Kidney (tissue), 14 donors: ENCODE results near the gene NOL4L. TPM values are rescaled to one million over a fixed set of nuclear protein-coding genes. Genes with fewer than 3 reads are reported as not detected.
A peak's percentile ranks its signal among the peaks of the same experiment; 100 is the strongest.

ENCODE experiments used
- DNase-seq, 5 donors: peaks; one replicate each; pipeline ENCODE4 v3.0.0-alpha.2; 2013 to 2020
- FAIRE-seq: peaks from 2 replicates; lab custom pipeline; 2012; peaks lifted over from hg19 to GRCh38; lab: Jason Lieb, UNC
- H3K27ac ChIP-seq, 2 donors: one replicate each; pipeline ENCODE4 v1.7.0; 2013; ENCODE audit warnings: low read depth in 2 of 2, low read length in 2 of 2, inconsistent platforms in 1 of 2
- H3K27me3 ChIP-seq: one replicate; pipeline ENCODE4 v1.7.1; 2013; ENCODE audit warnings: low read length, inconsistent platforms; ENCODE audit not compliant: control insufficient read depth, insufficient read depth
- H3K36me3 ChIP-seq, 3 donors: one replicate each; pipeline versions ENCODE4 v1.7.0 to v1.7.1; 2013; ENCODE audit warnings: low read length in 3 of 3, control low read depth in 1 of 3, inconsistent platforms in 1 of 3; ENCODE audit not compliant: insufficient read depth in 3 of 3, control insufficient read depth in 2 of 3
- H3K4me1 ChIP-seq, 3 donors: one replicate each; pipeline versions ENCODE4 v1.7.0 to v1.7.1; 2013; ENCODE audit warnings: low read length in 3 of 3, inconsistent platforms in 1 of 3, low read depth in 1 of 3; ENCODE audit not compliant: control insufficient read depth in 2 of 3, insufficient read depth in 2 of 3
- H3K4me3 ChIP-seq, 3 donors: one replicate each; pipeline versions ENCODE4 v1.7.0 to v1.8.1; 2013; ENCODE audit warnings: low read length in 3 of 3, control low read depth in 1 of 3, inconsistent platforms in 1 of 3
- H3K9ac ChIP-seq, 3 donors: one replicate each; pipeline versions ENCODE4 v1.7.0 to v1.7.1; 2013; ENCODE audit warnings: low read length in 3 of 3, control low read depth in 1 of 3, inconsistent platforms in 1 of 3
- H3K9me3 ChIP-seq, 3 donors: one replicate each; pipeline versions ENCODE4 v1.7.0 to v1.7.1; 2013; ENCODE audit warnings: low read length in 3 of 3, control low read depth in 1 of 3, inconsistent platforms in 1 of 3; ENCODE audit not compliant: control insufficient read depth in 2 of 3, insufficient read depth in 1 of 3
- intact Hi-C: fragments of 100-400 bp; cut with DNase I; formaldehyde crosslinking; loops from one replicate; pipeline ENCODE4 v1.11.1; 2022
- polyA plus RNA-seq: library from polyadenylated mRNA; stranded (reverse); fragments of 350-450 nt; fragmentation: Illumina TruSeq; extraction: RNeasy Lipid Tissue Mini Kit (QIAGEN cat#74804); gene quantifications from one replicate; pipeline ENCODE4 v1.2.3, GENCODE V29; 2014; ENCODE audit warnings: low read depth, low replicate concordance; ENCODE audit not compliant: insufficient read depth
- total RNA-seq: library from RNA; stranded (reverse); fragmentation: NEBNext Ultra II Directional; extraction: Animal tissue kit (Norgen Biotek cat#: 25700); gene quantifications from one replicate; pipeline ENCODE4 v1.2.1, GENCODE V29; 2021
- TF ChIP-seq, protein P1 (sequence below): IDR thresholded peaks from 3 replicates; pipeline ENCODE4 v1.5.1; 2012; ENCODE audit warnings: mild to moderate bottlenecking, moderate library complexity, borderline replicate concordance; ENCODE audit not compliant: insufficient read depth; ENCODE audit errors: extremely low read depth
- donor health status: control.
- donor health status: control.
- donor health status: control.
- donor health status: control.
- donor health status: control.
- donor health status: DM: yes; HTN: yes; CAD: no.
- donor health status: Normal renal cell carcinoma (clear cell type).

The NOL4L gene
- total and polyA plus RNA-seq, 2 donors from 2014 or later = 14.1 to 19.4 TPM

DNA sequence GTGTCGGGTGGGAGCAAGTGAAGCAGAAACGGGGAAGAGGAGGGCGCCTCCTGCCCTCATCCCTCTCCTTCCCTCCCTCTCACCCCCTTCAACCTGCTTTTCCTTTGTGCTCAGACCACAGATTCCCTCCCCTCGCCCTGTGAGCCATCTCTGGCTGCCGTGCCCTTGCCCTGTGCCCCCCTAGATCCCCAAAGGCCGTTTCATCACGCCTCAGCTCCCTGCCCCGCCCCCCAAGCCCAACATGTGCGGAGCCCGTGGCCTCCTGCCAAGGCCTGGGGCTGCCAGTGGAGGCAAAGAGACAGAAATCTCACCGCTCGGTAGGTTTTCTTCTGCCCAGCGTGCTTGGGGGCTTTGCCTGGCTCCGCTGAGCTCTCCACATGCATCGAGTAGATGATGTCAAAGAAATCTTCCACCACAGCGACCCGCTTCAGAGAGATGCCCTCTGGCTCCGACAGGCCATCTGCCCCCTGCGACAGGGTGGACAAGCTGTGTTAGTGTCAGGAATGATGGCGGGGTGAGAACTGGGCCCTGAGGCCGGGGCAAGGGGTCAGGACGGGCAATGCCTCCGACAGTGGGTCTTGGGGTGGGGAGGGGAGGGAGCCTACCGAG, 57.6 kb downstream of the NOL4L start:
- no peak overlapping the region for H3K9ac ChIP-seq
- H3K27ac ChIP-seq = no peak overlapping the region
- TF ChIP-seq, protein P1, sequence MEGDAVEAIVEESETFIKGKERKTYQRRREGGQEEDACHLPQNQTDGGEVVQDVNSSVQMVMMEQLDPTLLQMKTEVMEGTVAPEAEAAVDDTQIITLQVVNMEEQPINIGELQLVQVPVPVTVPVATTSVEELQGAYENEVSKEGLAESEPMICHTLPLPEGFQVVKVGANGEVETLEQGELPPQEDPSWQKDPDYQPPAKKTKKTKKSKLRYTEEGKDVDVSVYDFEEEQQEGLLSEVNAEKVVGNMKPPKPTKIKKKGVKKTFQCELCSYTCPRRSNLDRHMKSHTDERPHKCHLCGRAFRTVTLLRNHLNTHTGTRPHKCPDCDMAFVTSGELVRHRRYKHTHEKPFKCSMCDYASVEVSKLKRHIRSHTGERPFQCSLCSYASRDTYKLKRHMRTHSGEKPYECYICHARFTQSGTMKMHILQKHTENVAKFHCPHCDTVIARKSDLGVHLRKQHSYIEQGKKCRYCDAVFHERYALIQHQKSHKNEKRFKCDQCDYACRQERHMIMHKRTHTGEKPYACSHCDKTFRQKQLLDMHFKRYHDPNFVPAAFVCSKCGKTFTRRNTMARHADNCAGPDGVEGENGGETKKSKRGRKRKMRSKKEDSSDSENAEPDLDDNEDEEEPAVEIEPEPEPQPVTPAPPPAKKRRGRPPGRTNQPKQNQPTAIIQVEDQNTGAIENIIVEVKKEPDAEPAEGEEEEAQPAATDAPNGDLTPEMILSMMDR = no peak
- no peak for FAIRE-seq
- intact Hi-C loops = no loop called here
- H3K4me1 ChIP-seq = peaks cover 0 to 13% (median 0%) of the 10 kb centered on the region in 3 donors
- H3K27me3 ChIP-seq = no peaks in the 10 kb centered on the region
- no peaks in the 10 kb centered on the region for H3K36me3 ChIP-seq
- H3K9me3 ChIP-seq = no peaks in the 10 kb centered on the region
- DNase-seq = peak; percentile 44 to 75 (median 54)
- no peak overlapping the region for H3K4me3 ChIP-seq

DNA sequence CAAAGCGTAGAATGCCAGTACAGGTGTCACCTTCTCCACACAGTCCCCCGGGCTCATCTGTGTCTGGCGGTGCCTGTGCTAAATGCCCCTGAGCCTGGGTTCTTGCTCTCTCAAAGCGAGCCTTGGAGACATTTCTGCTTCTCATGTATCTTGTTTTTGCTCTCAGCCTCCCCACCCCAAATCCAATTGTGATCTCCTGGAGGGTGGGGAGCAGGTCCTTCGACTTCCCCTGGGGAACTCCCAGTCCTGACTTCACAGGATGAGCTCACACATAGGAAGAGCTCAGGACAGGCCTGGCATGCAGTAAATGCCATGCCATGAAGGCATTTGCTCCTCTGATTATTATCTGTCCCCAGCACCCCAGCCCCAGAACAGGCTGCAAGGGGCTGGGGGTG, 58.1 kb downstream of the NOL4L start:
- H3K27ac ChIP-seq = no peak overlapping the region
- H3K36me3 ChIP-seq = no peaks in the 10 kb centered on the region
- peaks cover 0 to 13% (median 0%) of the 10 kb centered on the region in 3 donors for H3K4me1 ChIP-seq
- no peaks in the 10 kb centered on the region for H3K27me3 ChIP-seq
- H3K4me3 ChIP-seq = no peak overlapping the region
- FAIRE-seq (no peak), DNase-seq (peak in 2 of 5 donors; percentile 10 to 33)
- intact Hi-C loops = no loop called here
- TF ChIP-seq, protein P1 = no peak
- H3K9me3 ChIP-seq = no peaks in the 10 kb centered on the region
- no peak overlapping the region for H3K9ac ChIP-seq

DNA sequence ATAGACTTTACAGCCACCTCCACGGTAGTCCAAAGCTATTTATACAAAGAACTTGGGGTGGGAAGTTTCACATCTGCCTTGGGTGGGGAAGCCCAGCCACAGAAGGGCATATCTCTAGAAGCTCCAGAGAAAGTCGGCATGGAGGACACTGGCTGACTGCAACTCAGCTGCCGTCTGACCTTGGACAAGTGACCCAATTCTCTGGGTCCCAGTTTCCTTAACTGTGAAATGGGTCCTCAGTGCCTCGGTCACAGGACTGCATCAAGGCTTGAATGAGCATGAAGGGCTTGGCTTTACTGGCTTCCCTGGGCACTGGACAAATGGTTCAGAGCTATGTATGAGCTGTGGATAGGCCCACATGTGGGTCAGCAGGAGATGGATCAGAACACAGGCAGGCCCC, 58.6 kb downstream of the NOL4L start:
- no peaks in the 10 kb centered on the region for H3K9me3 ChIP-seq
- intact Hi-C loops = no loop called here
- FAIRE-seq = no peak
- DNase-seq = peak in 1 of 5 donors; percentile 31
- H3K27ac ChIP-seq = no peak overlapping the region
- TF ChIP-seq, protein P1 = no peak
- H3K27me3 ChIP-seq = no peaks in the 10 kb centered on the region
- peaks cover 0 to 13% (median 0%) of the 10 kb centered on the region in 3 donors for H3K4me1 ChIP-seq
- no peak overlapping the region for H3K4me3 ChIP-seq
- H3K36me3 ChIP-seq = no peaks in the 10 kb centered on the region
- no peak overlapping the region for H3K9ac ChIP-seq

DNA sequence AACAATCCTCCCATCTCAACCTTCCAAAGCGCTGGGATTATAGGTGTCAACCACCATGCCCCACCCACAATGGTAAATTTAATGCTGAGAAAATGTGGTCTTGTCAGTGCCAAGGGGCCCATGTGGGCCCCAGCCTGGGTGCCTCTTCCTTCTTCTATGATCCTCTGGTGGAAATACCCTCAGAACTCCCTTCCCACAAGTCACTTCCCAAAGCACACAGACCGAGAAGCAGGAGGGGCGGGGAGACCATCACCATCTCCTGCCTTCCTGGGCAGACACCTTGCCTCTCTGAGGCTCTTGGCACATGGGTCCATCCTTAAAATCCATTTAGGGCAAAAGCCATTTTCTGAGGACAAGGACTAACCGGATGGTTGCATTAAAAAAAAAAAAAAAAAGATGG, 59.0 kb downstream of the NOL4L start:
- DNase-seq = peak in 2 of 5 donors; percentile 18 to 19
- Histone ChIP-seq H3K4me3 (no peak overlapping the region), H3K36me3 (no peaks in the 10 kb centered on the region), H3K27me3 (no peaks in the 10 kb centered on the region), H3K9me3 (no peaks in the 10 kb centered on the region), H3K9ac (no peak overlapping the region), H3K27ac (no peak overlapping the region), H3K4me1 (peaks cover 0 to 13% (median 0%) of the 10 kb centered on the region in 3 donors)
- no peak for FAIRE-seq
- intact Hi-C loops = no loop called here
- TF ChIP-seq, protein P1 = no peak
